Panc1 (cell line): ENCODE data around the gene SLC6A1. TPM values are rescaled to one million over a fixed set of nuclear protein-coding genes. Genes with fewer than 3 reads are reported as not detected.

Experiments
- ATAC-seq: fragments of 200-7000 bp; cut with Tn5 transposase; 2 replicates; pipeline ENCODE4 v1.9.1; 2020; ENCODE audit warnings: mild to moderate bottlenecking, moderate library complexity
- Bru-seq: library from RNA; stranded (reverse); fragments of 400-500 nt; gene quantifications from one replicate; lab custom pipeline; 2021; lab: Mats Ljungman, UMichigan
- BruChase-seq, 2 experiments: library from RNA; stranded (reverse); fragments of 400-500 nt; gene quantifications; one replicate each; lab custom pipeline; 2021; lab: Mats Ljungman, UMichigan
- BruUV-seq: library from RNA; stranded (reverse); fragments of 400-500 nt; replicated peaks from 2 replicates; lab custom pipeline; 2021; lab: Mats Ljungman, UMichigan
- CTCF ChIA-PET: fragments of 300-600 bp; sonication (Branson Sonifier 250); formaldehyde crosslinking; loops from one replicate; lab custom pipeline; 2022; ENCODE audit warnings: antibody characterized with exemption; lab: Charles Lee
- POLR2A ChIA-PET: fragments of 300-600 bp; sonication (Branson Sonifier 250); formaldehyde crosslinking; loops from one replicate; lab custom pipeline; 2022; ENCODE audit warnings: antibody characterized with exemption; lab: Charles Lee
- DNase-seq: peaks from one replicate; pipeline ENCODE4 v3.0.0-alpha.2; 2010; ENCODE audit warnings: low read depth, low spot score
- H3K27ac ChIP-seq: 2 replicates; pipeline ENCODE4 v1.5.1; 2011; ENCODE audit warnings: mild to moderate bottlenecking, low read length, inconsistent platforms
- H3K27me3 ChIP-seq: fragments of 200-500 bp; sonication (Bioruptor generic); 2 replicates; pipeline ENCODE4 v1.6.0; 2014; ENCODE audit warnings: low read length, inconsistent platforms; ENCODE audit not compliant: control insufficient read depth, insufficient read depth
- H3K36me3 ChIP-seq: fragments of 200-500 bp; sonication (Bioruptor generic); 2 replicates; pipeline ENCODE4 v1.5.1; 2014; ENCODE audit warnings: inconsistent platforms, mild to moderate bottlenecking, low read length, moderate library complexity; ENCODE audit not compliant: control insufficient read depth, insufficient read depth
- H3K4me1 ChIP-seq: 2 replicates; pipeline ENCODE4 v1.5.1; 2011; ENCODE audit warnings: inconsistent platforms, mild to moderate bottlenecking, low read length, moderate library complexity; ENCODE audit not compliant: control insufficient read depth, insufficient read depth
- H3K4me3 ChIP-seq, 2 experiments: 2 replicates each; pipeline ENCODE4 v1.5.1; 2011 to 2012; ENCODE audit warnings: low read depth in 2 of 2, low read length in 2 of 2, mild to moderate bottlenecking in 2 of 2, inconsistent platforms in 1 of 2, moderate library complexity in 1 of 2
- H3K9me3 ChIP-seq: fragments of 200-500 bp; sonication (Bioruptor generic); 2 replicates; pipeline ENCODE4 v1.5.1; 2014; ENCODE audit warnings: low read depth, mild to moderate bottlenecking, inconsistent platforms, low read length, moderate library complexity; ENCODE audit not compliant: control insufficient read depth, insufficient read depth
- POLR2AphosphoS5 ChIP-seq: IDR thresholded peaks from 2 replicates; pipeline ENCODE4 v1.6.1; 2012; ENCODE audit warnings: mild to moderate bottlenecking, low read depth, low read length, moderate library complexity
- SIN3A ChIP-seq: IDR thresholded peaks from 2 replicates; pipeline ENCODE4 v1.6.1; 2012; ENCODE audit warnings: low read depth, mild to moderate bottlenecking, low read length, moderate library complexity, borderline replicate concordance; ENCODE audit not compliant: insufficient read depth
- TCF7L2 ChIP-seq: IDR thresholded peaks from 2 replicates; pipeline ENCODE4 v1.6.1; 2011; ENCODE audit warnings: mild to moderate bottlenecking, low read depth, low read length, inconsistent platforms
- in situ Hi-C: cut with HindIII; loops from 2 replicates; pipeline ENCODE4 v1.10.0; 2016; ENCODE audit warnings: low sequenced_read_pairs, low pct_unique_long_range_greater_than_20kb
- intact Hi-C: fragments of 100-400 bp; cut with micrococcal nuclease; formaldehyde crosslinking; loops from one replicate; pipeline ENCODE4 v1.10.0; 2022; ENCODE audit not compliant: unreplicated experiment
- long read RNA-seq: library from polyadenylated mRNA; unstranded; transcript quantifications from one replicate; pipeline ENCODE4 v2.0.0, GENCODE V29; 2021; ENCODE audit not compliant: unreplicated experiment
- polyA plus RNA-seq: library from polyadenylated mRNA; unstranded; fragments of >200 nt; gene quantifications from one replicate; pipeline ENCODE4 v1.2.1, GENCODE V29; 2012; ENCODE audit warnings: missing spikeins; ENCODE audit not compliant: insufficient read length
- total RNA-seq: library from RNA; stranded (reverse); gene quantifications from one replicate; pipeline ENCODE4 v1.2.1, GENCODE V29; 2021; ENCODE audit not compliant: unreplicated experiment
- TF ChIP-seq, protein P1 (sequence below): fragments of 450-650 bp; IDR thresholded peaks from 2 replicates; pipeline ENCODE4 v1.5.1; 2017; ENCODE audit warnings: mild to moderate bottlenecking
- TF ChIP-seq, protein P2 (sequence below), 2 experiments: IDR thresholded peaks; 2 replicates each; pipeline ENCODE4 v1.6.1; 2011 to 2012; ENCODE audit warnings: low read depth in 2 of 2, control low read depth in 1 of 2, low read length in 1 of 2, mild to moderate bottlenecking in 1 of 2, moderate library complexity in 1 of 2; ENCODE audit not compliant: insufficient read depth in 1 of 2

SLC6A1 gene
- not detected for total RNA-seq
- not detected for polyA plus RNA-seq
- percentile 4 among the genes with signal in this experiment for Bru-seq, nascent RNA
- BruChase-seq, experiment 1, labeled RNA remaining after a 2-hour chase, result percentile 2 among the genes with signal in this experiment
- not detected for BruChase-seq, experiment 2, labeled RNA remaining after a 6-hour chase
- long read RNA-seq, result 0 reads

DNA sequence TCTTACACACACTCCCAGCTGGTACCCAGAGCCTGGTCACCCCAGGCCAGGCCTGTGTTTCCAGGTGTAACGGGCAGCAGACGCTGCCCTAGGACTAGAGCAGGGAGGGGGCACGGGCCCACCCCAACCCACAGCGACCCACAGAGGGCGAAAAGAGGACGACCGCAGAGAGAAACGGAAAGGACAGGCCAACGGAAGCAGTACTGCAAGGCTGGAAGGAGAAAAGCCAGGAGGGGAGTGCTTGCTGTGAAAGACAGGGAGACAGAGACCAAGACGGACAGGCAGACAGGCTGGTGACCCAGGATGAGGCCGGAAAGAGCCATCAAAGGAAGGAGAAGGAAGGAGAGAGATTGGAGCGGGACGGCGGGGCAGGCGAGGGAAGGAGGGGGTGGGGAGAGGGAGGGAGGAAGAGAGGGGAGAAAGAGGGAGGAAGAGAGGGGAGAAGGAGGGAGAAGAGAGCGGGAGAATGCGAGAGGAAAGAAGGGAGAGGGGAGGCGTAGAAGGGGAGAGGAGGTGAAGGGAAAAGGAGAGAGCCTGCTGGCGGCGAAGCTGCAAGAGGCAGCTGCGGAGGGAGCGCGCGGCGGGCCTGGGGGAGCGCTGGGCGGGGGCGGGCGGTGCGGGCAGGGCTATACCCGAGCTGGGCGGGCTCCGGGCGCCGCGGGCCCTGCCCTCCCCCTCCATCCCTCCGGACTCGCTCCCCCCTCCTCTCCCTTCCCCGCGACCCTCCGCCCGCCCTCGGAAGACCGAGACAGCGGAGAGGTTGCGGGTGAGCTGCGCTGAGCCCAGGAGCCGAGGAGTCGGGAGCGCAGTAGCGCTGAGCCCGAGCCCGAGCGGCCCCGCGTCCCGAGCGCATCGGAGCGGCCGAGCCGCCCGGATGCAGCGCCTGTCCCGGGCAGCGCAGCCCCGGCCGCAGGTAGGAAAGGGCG lies at the start of gene SLC6A1:
Gene SLC6A1 (plus strand): TSS at position 732 of the 926 bp plus-strand sequence. CDS start 24,464 bp downstream, outside the sequence.
- intact Hi-C loops, result no loop called here
- Histone ChIP-seq H3K27ac (no peak within 1 kb of the TSS), H3K4me1 (no peaks in the 10 kb centered on the region), H3K36me3 (no peaks in the 10 kb centered on the region), H3K9me3 (no peaks in the 10 kb centered on the region), H3K4me3 (no peak within 1 kb of the TSS), H3K27me3 (peaks cover 2% of the 10 kb centered on the region)
- CTCF ChIA-PET, result no interaction called here
- TF ChIP-seq SIN3A (no peak), TCF7L2 (no peak), POLR2AphosphoS5 (no peak)
- TF ChIP-seq, protein P1, sequence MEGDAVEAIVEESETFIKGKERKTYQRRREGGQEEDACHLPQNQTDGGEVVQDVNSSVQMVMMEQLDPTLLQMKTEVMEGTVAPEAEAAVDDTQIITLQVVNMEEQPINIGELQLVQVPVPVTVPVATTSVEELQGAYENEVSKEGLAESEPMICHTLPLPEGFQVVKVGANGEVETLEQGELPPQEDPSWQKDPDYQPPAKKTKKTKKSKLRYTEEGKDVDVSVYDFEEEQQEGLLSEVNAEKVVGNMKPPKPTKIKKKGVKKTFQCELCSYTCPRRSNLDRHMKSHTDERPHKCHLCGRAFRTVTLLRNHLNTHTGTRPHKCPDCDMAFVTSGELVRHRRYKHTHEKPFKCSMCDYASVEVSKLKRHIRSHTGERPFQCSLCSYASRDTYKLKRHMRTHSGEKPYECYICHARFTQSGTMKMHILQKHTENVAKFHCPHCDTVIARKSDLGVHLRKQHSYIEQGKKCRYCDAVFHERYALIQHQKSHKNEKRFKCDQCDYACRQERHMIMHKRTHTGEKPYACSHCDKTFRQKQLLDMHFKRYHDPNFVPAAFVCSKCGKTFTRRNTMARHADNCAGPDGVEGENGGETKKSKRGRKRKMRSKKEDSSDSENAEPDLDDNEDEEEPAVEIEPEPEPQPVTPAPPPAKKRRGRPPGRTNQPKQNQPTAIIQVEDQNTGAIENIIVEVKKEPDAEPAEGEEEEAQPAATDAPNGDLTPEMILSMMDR, result no peak
- TF ChIP-seq, protein P2, sequence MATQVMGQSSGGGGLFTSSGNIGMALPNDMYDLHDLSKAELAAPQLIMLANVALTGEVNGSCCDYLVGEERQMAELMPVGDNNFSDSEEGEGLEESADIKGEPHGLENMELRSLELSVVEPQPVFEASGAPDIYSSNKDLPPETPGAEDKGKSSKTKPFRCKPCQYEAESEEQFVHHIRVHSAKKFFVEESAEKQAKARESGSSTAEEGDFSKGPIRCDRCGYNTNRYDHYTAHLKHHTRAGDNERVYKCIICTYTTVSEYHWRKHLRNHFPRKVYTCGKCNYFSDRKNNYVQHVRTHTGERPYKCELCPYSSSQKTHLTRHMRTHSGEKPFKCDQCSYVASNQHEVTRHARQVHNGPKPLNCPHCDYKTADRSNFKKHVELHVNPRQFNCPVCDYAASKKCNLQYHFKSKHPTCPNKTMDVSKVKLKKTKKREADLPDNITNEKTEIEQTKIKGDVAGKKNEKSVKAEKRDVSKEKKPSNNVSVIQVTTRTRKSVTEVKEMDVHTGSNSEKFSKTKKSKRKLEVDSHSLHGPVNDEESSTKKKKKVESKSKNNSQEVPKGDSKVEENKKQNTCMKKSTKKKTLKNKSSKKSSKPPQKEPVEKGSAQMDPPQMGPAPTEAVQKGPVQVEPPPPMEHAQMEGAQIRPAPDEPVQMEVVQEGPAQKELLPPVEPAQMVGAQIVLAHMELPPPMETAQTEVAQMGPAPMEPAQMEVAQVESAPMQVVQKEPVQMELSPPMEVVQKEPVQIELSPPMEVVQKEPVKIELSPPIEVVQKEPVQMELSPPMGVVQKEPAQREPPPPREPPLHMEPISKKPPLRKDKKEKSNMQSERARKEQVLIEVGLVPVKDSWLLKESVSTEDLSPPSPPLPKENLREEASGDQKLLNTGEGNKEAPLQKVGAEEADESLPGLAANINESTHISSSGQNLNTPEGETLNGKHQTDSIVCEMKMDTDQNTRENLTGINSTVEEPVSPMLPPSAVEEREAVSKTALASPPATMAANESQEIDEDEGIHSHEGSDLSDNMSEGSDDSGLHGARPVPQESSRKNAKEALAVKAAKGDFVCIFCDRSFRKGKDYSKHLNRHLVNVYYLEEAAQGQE (IDR thresholded peaks at IDR 0.05; ENCODE audit: insufficient read depth in 1 of 2, low read depth in 2 of 2, low read length in 1 of 2), result no peak
- in situ Hi-C loops, result no loop called here
- BruUV-seq, result no TSS peak
- DNase-seq (no peak), ATAC-seq (peak; percentile 52)
- POLR2A ChIA-PET, result interaction anchor here (0.6 kb wide), 1 partner anchor 17 kb away, joined by 4 read pairs; no protein-coding TSS in a partner anchor

DNA sequence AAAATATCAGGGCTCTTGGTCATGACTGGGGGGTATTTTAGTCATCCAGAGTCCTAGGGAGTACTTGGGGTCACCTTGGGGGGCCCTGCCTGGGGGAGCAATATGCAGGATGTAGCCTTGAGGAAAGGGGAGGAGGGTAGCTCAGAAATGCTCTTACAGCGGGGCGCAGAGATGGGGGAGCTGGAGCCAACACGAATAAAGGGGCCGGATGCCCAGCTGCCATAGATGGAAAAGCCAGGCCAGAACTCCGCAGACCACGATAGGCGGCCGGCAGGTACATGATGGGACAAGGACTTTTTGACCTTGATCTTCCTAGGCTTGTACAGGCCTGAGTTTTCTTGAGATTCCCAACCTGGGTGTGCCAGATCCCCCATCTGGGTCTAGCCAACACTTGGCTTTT lies 47.7 kb upstream of the SLC6A1 start:
- no peak for ATAC-seq
- POLR2A ChIA-PET, result no interaction called here
- TF ChIP-seq SIN3A, result no peak
- TF ChIP-seq, protein P2 (IDR thresholded peaks at IDR 0.05; ENCODE audit: insufficient read depth in 1 of 2, low read depth in 2 of 2, low read length in 1 of 2), result no peak
- TF ChIP-seq TCF7L2, result no peak
- no peak for TF ChIP-seq POLR2AphosphoS5
- TF ChIP-seq, protein P1, result no peak
- no TSS peak for BruUV-seq
- H3K4me3 ChIP-seq, result no peak overlapping the region
- H3K4me1 ChIP-seq, result no peaks in the 10 kb centered on the region
- CTCF ChIA-PET, result interaction anchor here (1.1 to 1.6 kb wide), 2 partner anchors 22 to 115 kb away, joined by 3 read pairs; no protein-coding TSS in a partner anchor
- H3K36me3 ChIP-seq, result no peaks in the 10 kb centered on the region
- no peak for DNase-seq
- intact Hi-C loops, result loop anchor here (5.0 kb wide), 1 partner anchor 112 kb away; no protein-coding TSS in a partner anchor
- no peak overlapping the region for H3K27ac ChIP-seq
- in situ Hi-C loops, result no loop called here
- no peaks in the 10 kb centered on the region for H3K27me3 ChIP-seq
- no peaks in the 10 kb centered on the region for H3K9me3 ChIP-seq
